HG02884 (cell line): ENCODE data around the gene PTH1R.

Source experiments
- ATAC-seq: cut with Tn5 transposase; IDR thresholded peaks from one replicate; pipeline ENCODE4 v1.9.1; 2021; ENCODE audit warnings: mild to moderate bottlenecking, moderate library complexity; ENCODE audit not compliant: unreplicated experiment

PTH1R gene

GRCh38 chr3:46863261-46863782, 14.2 kb upstream of the PTH1R start, which contains the start of gene MYL3:
Gene MYL3 (minus strand): TSS chr3:46863444. CDS start chr3:46863390, 54 bp downstream.
- ATAC-seq = no peak

- ATAC-seq = no peak
Observed at GRCh38 chr3:46864061-46864881, 13.2 kb upstream of the PTH1R start.

GRCh38 chr3:46865031-46865507, 12.5 kb upstream of the PTH1R start:
- no peak for ATAC-seq

- ATAC-seq = no peak
Observed at GRCh38 chr3:46865546-46865945, 12.0 kb upstream of the PTH1R start.

GRCh38 chr3:46866032-46866595, 11.4 kb upstream of the PTH1R start:
- ATAC-seq = no peak

- ATAC-seq = no peak
Observed at GRCh38 chr3:46866720-46867549, 10.6 kb upstream of the PTH1R start.

- ATAC-seq = no peak
Observed at GRCh38 chr3:46867550-46867898, 10.0 kb upstream of the PTH1R start.

- no peak for ATAC-seq
Observed at GRCh38 chr3:46868287-46868686, 9.2 kb upstream of the PTH1R start.

GRCh38 chr3:46868948-46869347, 8.6 kb upstream of the PTH1R start:
- no peak for ATAC-seq

GRCh38 chr3:46869440-46869839, 8.1 kb upstream of the PTH1R start:
- ATAC-seq = no peak

GRCh38 chr3:46870651-46871050, 6.9 kb upstream of the PTH1R start:
- no peak for ATAC-seq

- no peak for ATAC-seq
Observed at GRCh38 chr3:46871222-46871621, 6.3 kb upstream of the PTH1R start.

GRCh38 chr3:46873521-46873920, 4.0 kb upstream of the PTH1R start:
- ATAC-seq = no peak

GRCh38 chr3:46874430-46874829, 3.1 kb upstream of the PTH1R start:
- ATAC-seq = no peak

GRCh38 chr3:46875560-46875959, 2.0 kb upstream of the PTH1R start:
- no peak for ATAC-seq

- no peak for ATAC-seq
Observed at GRCh38 chr3:46876313-46877300, 914 bp upstream of the PTH1R start.

- ATAC-seq = no peak
Observed at GRCh38 chr3:46878781-46879436, 1.4 kb downstream of the PTH1R start.

- ATAC-seq = no peak
Observed at GRCh38 chr3:46880884-46881595, 3.5 kb downstream of the PTH1R start.
